UCSD-AML1 (cell line): ENCODE measurements around the gene LRRC61.
"Not testable (repeated sequence)": the region's sequence is repeated elsewhere in the genome, so short reads cannot be mapped to it uniquely, and the experiment has no call there.

Source experiments
- DNase-seq: peaks from one replicate; lab custom pipeline; 2025; ENCODE audit not compliant: unreplicated experiment; lab: John Stamatoyannopoulos, UW

The LRRC61 gene

GRCh38 chr7:150307129-150307528, 16.0 kb upstream of the LRRC61 start:
- DNase-seq, result no peak

GRCh38 chr7:150307904-150308303, 15.3 kb upstream of the LRRC61 start:
- DNase-seq, result no peak

GRCh38 chr7:150308575-150308974, 14.6 kb upstream of the LRRC61 start:
- no peak for DNase-seq

GRCh38 chr7:150311146-150311545, 12.0 kb upstream of the LRRC61 start:
- no peak for DNase-seq

GRCh38 chr7:150311711-150312110, 11.4 kb upstream of the LRRC61 start:
- no peak for DNase-seq

- DNase-seq, result not testable (repeated sequence)
Measured at GRCh38 chr7:150312649-150313366, 10.3 kb upstream of the LRRC61 start.

- no peak for DNase-seq
Measured at GRCh38 chr7:150313367-150313809, 9.8 kb upstream of the LRRC61 start.

- no peak for DNase-seq
Measured at GRCh38 chr7:150313870-150314269, 9.3 kb upstream of the LRRC61 start.

- DNase-seq, result no peak
Measured at GRCh38 chr7:150314639-150315239, 8.4 kb upstream of the LRRC61 start.

- not testable (repeated sequence) for DNase-seq
Measured at GRCh38 chr7:150316987-150317386, 6.2 kb upstream of the LRRC61 start.

- no peak for DNase-seq
Measured at GRCh38 chr7:150317748-150318444, 5.3 kb upstream of the LRRC61 start.

- no peak for DNase-seq
Measured at GRCh38 chr7:150321788-150322113, 1.4 kb upstream of the LRRC61 start.

GRCh38 chr7:150322114-150322832, 882 bp upstream of the LRRC61 start:
- no peak for DNase-seq

- no peak for DNase-seq
Measured at GRCh38 chr7:150323682-150324372, 672 bp downstream of the LRRC61 start.

GRCh38 chr7:150324373-150324961, 1.3 kb downstream of the LRRC61 start:
- DNase-seq, result no peak

- no peak for DNase-seq
Measured at GRCh38 chr7:150325110-150325611, 2.0 kb downstream of the LRRC61 start.

GRCh38 chr7:150325901-150326300, 2.7 kb downstream of the LRRC61 start:
- no peak for DNase-seq

GRCh38 chr7:150326657-150327268, 3.6 kb downstream of the LRRC61 start:
- DNase-seq, result no peak

GRCh38 chr7:150327308-150327707, 4.2 kb downstream of the LRRC61 start:
- no peak for DNase-seq
